Esophagus muscularis mucosa (tissue), 4 donors: ENCODE data around the gene DNAJB12. TPM values are rescaled to one million over a fixed set of nuclear protein-coding genes. Genes with fewer than 3 reads are reported as not detected.

ENCODE experiments used
- DNase-seq: peaks from one replicate; pipeline ENCODE4 v3.0.0-alpha.2; 2017; ENCODE audit errors: extremely low spot score
- H3K27ac ChIP-seq, 4 donors: fragments of 200-600 bp; sonication (generic); replicated peaks in 1 of 4; 1 replicate in 3 of 4; 2 replicates in 1 of 4; pipeline ENCODE4 v1.5.1; 2016 to 2019; ENCODE audit warnings: mild to moderate bottlenecking in 1 of 4
- H3K27me3 ChIP-seq, 4 donors: fragments of 200-600 bp; sonication (generic); one replicate each; pipeline versions ENCODE4 v1.5.1 to v1.6.0; 2016 to 2019
- H3K36me3 ChIP-seq, 4 donors: fragments of 200-600 bp; sonication (generic); one replicate each; pipeline ENCODE4 v1.5.1; 2016 to 2019
- H3K4me1 ChIP-seq, 4 donors: fragments of 200-600 bp; sonication (generic); one replicate each; pipeline ENCODE4 v1.5.1; 2016 to 2019
- H3K4me3 ChIP-seq, 4 donors: fragments of 200-600 bp; sonication (generic); 1 replicate in 2 of 4; 2 replicates in 2 of 4; pipeline ENCODE4 v1.5.1; 2016 to 2019; ENCODE audit warnings: mild to moderate bottlenecking in 4 of 4, moderate library complexity in 1 of 4
- H3K9me3 ChIP-seq, 4 donors: fragments of 200-600 bp; sonication (generic); 1 replicate in 3 of 4; 2 replicates in 1 of 4; pipeline ENCODE4 v1.5.1; 2016 to 2019
- EP300 ChIP-seq: sonication (generic); formaldehyde crosslinking; IDR thresholded peaks from one replicate; pipeline ENCODE4 v1.6.1; 2017; ENCODE audit warnings: antibody characterized with exemption
- POLR2A ChIP-seq: fragments of 450-650 bp; IDR thresholded peaks from one replicate; pipeline ENCODE4 v1.6.1; 2017; ENCODE audit warnings: antibody characterized with exemption, moderate library complexity, mild to moderate bottlenecking, low read depth
- POLR2AphosphoS5 ChIP-seq, 2 donors: sonication (generic); formaldehyde crosslinking; IDR thresholded peaks; one replicate each; pipeline ENCODE4 v1.6.1; 2017; ENCODE audit warnings: antibody characterized with exemption in 2 of 2
- WGBS: methylation state at CpG from one replicate; pipeline ENCODE4 v1.1.5; 2018; 5-methylcytosine and 5-hydroxymethylcytosine counted together
- intact Hi-C: fragments of 100-400 bp; cut with DNase I; formaldehyde crosslinking; loops from one replicate; pipeline ENCODE4 v1.15.1; 2023
- total RNA-seq, 4 donors: library from RNA; depleted of rRNA; stranded (reverse); fragments of >200 nt; gene quantifications; one replicate each; pipeline versions ENCODE4 v1.1.0 to v1.2.1, GENCODE V29; 2016
- TF ChIP-seq, protein P1 (sequence below), 3 experiments: fragments of 200-600 bp in 2 of 3; fragments of 450-650 bp in 1 of 3; sonication (generic) in 2 of 3; IDR thresholded peaks; one replicate each; pipeline ENCODE4 v1.5.1; 2017 to 2019; ENCODE audit warnings: antibody characterized with exemption in 3 of 3, mild to moderate bottlenecking in 2 of 3, moderate library complexity in 1 of 3

Gene DNAJB12
- total RNA-seq, 4 donors from 2014 or later, result 27.8 to 46.5 (median 37.8) TPM

- WGBS, result 88% methylated on average over 8 of the region's 8 CpGs
- intact Hi-C loops, result no loop called here
- Histone ChIP-seq H3K4me1 (peaks cover 8 to 24% (median 22%) of the 10 kb centered on the region in 4 donors), H3K36me3 (no peaks in the 10 kb centered on the region), H3K27ac (no peak overlapping the region), H3K9me3 (no peaks in the 10 kb centered on the region), H3K4me3 (no peak overlapping the region), H3K27me3 (no peaks in the 10 kb centered on the region)
- TF ChIP-seq, protein P1, sequence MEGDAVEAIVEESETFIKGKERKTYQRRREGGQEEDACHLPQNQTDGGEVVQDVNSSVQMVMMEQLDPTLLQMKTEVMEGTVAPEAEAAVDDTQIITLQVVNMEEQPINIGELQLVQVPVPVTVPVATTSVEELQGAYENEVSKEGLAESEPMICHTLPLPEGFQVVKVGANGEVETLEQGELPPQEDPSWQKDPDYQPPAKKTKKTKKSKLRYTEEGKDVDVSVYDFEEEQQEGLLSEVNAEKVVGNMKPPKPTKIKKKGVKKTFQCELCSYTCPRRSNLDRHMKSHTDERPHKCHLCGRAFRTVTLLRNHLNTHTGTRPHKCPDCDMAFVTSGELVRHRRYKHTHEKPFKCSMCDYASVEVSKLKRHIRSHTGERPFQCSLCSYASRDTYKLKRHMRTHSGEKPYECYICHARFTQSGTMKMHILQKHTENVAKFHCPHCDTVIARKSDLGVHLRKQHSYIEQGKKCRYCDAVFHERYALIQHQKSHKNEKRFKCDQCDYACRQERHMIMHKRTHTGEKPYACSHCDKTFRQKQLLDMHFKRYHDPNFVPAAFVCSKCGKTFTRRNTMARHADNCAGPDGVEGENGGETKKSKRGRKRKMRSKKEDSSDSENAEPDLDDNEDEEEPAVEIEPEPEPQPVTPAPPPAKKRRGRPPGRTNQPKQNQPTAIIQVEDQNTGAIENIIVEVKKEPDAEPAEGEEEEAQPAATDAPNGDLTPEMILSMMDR (IDR thresholded peaks at IDR 0.05), result no peak
- TF ChIP-seq EP300, result no peak
- TF ChIP-seq POLR2AphosphoS5 (IDR thresholded peaks at IDR 0.05), result no peak
- no peak for TF ChIP-seq POLR2A
- DNase-seq, result no peak
These were observed 59.3 kb downstream of the DNAJB12 start for GRCh38 chr10:72295330-72295910.

DNA sequence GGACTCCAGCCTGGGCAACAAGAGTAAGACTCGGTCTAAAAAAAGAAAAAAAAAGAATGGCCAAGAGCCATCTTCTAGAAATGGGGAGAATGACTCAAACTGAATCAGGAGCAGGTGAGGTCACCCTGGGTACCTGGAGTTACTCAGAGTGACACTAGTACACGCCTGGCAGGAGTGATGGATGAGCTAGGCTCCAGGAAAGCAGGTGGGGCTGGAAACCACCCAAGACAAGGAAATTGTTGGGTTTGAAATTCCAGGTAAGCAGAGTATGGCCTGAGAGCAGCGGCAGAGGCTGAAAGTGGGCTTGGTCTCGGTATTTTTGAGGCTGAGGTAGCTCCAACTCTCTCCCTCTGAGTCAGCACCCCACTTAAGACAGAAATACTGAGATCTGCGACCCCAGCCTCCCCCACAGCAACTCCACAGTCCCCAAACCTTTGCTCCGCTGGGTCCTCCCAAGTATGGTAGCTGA lies 62.5 kb downstream of the DNAJB12 start:
- TF ChIP-seq, protein P1 (IDR thresholded peaks at IDR 0.05), result no peak
- TF ChIP-seq POLR2AphosphoS5 (IDR thresholded peaks at IDR 0.05) (peak in 1 of 2 donors; percentile 44), EP300 (no peak), POLR2A (no peak)
- Histone ChIP-seq H3K9me3 (no peaks in the 10 kb centered on the region), H3K4me3 (no peak overlapping the region), H3K27ac (no peak overlapping the region), H3K4me1 (peaks cover 1 to 10% (median 9%) of the 10 kb centered on the region in 4 donors), H3K27me3 (no peaks in the 10 kb centered on the region), H3K36me3 (no peaks in the 10 kb centered on the region)
- 71% methylated on average over 6 of the region's 6 CpGs for WGBS
- no peak for DNase-seq
- intact Hi-C loops, result no loop called here

DNA sequence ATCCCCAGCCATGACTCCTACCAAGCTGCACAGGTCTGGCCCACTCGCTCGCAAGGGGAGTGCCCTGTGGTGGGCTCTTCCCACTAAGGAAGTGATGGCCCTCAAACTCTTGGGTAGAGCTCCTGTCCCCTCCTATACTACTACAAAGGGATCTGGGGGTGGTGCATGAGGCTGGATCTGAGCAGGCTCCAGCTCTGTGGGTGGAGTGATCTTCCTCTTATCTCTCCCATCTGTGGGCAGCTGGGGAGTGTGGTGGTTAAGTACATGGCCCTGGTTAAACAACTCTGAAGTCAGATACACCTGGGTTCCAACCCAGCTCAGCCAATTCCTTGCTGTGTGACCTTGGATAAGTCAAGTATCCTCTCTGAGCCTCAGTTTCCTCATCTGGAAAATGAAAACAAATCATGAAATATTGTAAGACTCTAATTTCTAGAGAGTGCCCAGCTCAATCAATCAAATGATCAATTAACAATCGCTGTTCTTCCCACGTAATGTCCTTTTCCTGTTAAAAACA lies 63.6 kb downstream of the DNAJB12 start:
- 97% methylated on average over 4 of the region's 4 CpGs for WGBS
- TF ChIP-seq, protein P1 (IDR thresholded peaks at IDR 0.05), result no peak
- TF ChIP-seq POLR2AphosphoS5 (IDR thresholded peaks at IDR 0.05) (no peak), EP300 (no peak), POLR2A (no peak)
- H3K36me3 ChIP-seq, result no peaks in the 10 kb centered on the region
- intact Hi-C loops, result no loop called here
- no peak overlapping the region for H3K27ac ChIP-seq
- H3K27me3 ChIP-seq, result no peaks in the 10 kb centered on the region
- no peaks in the 10 kb centered on the region for H3K9me3 ChIP-seq
- no peak for DNase-seq
- H3K4me1 ChIP-seq, result peaks cover 0 to 8% (median 6%) of the 10 kb centered on the region in 4 donors
- H3K4me3 ChIP-seq, result no peak overlapping the region

- Histone ChIP-seq H3K4me3 (no peak overlapping the region), H3K27ac (peak overlapping the region in 2 of 4 donors; percentile 23 to 40), H3K9me3 (no peaks in the 10 kb centered on the region), H3K36me3 (no peaks in the 10 kb centered on the region), H3K4me1 (peaks cover 0 to 12% (median 10%) of the 10 kb centered on the region in 4 donors), H3K27me3 (no peaks in the 10 kb centered on the region)
- intact Hi-C loops, result no loop called here
- DNase-seq, result no peak
- WGBS, result 59% methylated on average over 13 of the region's 14 CpGs
- TF ChIP-seq, protein P1 (IDR thresholded peaks at IDR 0.05), result no peak
- peak in 1 of 2 donors; percentile 23 for TF ChIP-seq POLR2AphosphoS5 (IDR thresholded peaks at IDR 0.05)
These were observed 68.7 kb downstream of the DNAJB12 start for GRCh38 chr10:72285972-72286521.
